ENCODE data around the gene RPP30. TPM values are rescaled to one million over a fixed set of nuclear protein-coding genes. Genes with fewer than 3 reads are reported as not detected.
"Not testable (repeated sequence)": the region's sequence is repeated elsewhere in the genome, so short reads cannot be mapped to it uniquely, and the experiment has no call there.

Gene RPP30
- total RNA-seq, 1 donor from 2014 or later, result 52.0 TPM

GRCh38 chr10:90866050-90866598 lies 5.7 kb upstream of the RPP30 start:
- intact Hi-C loops (cut with micrococcal nuclease), result no loop called here

- intact Hi-C loops (cut with micrococcal nuclease), result loop anchor here (1.0 to 10.0 kb wide), 18 partner anchors 9 to 1976 kb away; partner anchors contain the start of genes BTAF1, CPEB3, EXOC6 and FAS
Measured at GRCh38 chr10:90871279-90871765, 452 bp upstream of the RPP30 start.

GRCh38 chr10:90872648-90873020 lies 860 bp downstream of the RPP30 start:
- intact Hi-C loops (cut with micrococcal nuclease), result loop anchor here (5.0 to 10.0 kb wide), 8 partner anchors 290 to 1975 kb away; partner anchors contain the start of genes BTAF1, EXOC6, FAS and FGFBP3

- intact Hi-C loops (cut with micrococcal nuclease), result loop anchor here (10.0 kb wide), 1 partner anchor 1014 kb away; no protein-coding TSS in a partner anchor
Measured at GRCh38 chr10:90879062-90879461, 7.3 kb downstream of the RPP30 start.

GRCh38 chr10:90880059-90880719 lies 8.4 kb downstream of the RPP30 start:
- intact Hi-C loops (cut with micrococcal nuclease), result loop anchor here (1.0 to 2.0 kb wide), 6 partner anchors 9 to 755 kb away; partner anchors contain the start of genes PCGF5 and RPP30

GRCh38 chr10:90884431-90884830 lies 12.7 kb downstream of the RPP30 start:
- intact Hi-C loops (cut with micrococcal nuclease), result no loop called here

- intact Hi-C loops (cut with micrococcal nuclease), result no loop called here
Measured at GRCh38 chr10:90885176-90885575, 13.4 kb downstream of the RPP30 start.

- intact Hi-C loops (cut with micrococcal nuclease), result no loop called here
Measured at GRCh38 chr10:90887555-90887954, 15.8 kb downstream of the RPP30 start.

GRCh38 chr10:90888387-90888786 lies 16.6 kb downstream of the RPP30 start:
- intact Hi-C loops (cut with micrococcal nuclease), result no loop called here

GRCh38 chr10:90889636-90890035 lies 17.9 kb downstream of the RPP30 start:
- intact Hi-C loops (cut with micrococcal nuclease), result no loop called here

GRCh38 chr10:90890347-90890746 lies 18.6 kb downstream of the RPP30 start:
- intact Hi-C loops (cut with micrococcal nuclease), result no loop called here

GRCh38 chr10:90893190-90893589 lies 21.4 kb downstream of the RPP30 start:
- intact Hi-C loops (cut with micrococcal nuclease), result no loop called here

- intact Hi-C loops (cut with micrococcal nuclease), result not testable (repeated sequence)
Measured at GRCh38 chr10:90896916-90897315, 25.1 kb downstream of the RPP30 start.

GRCh38 chr10:90905925-90906324 lies 34.2 kb downstream of the RPP30 start:
- intact Hi-C loops (cut with micrococcal nuclease), result no loop called here

GRCh38 chr10:90906596-90906995 lies 34.8 kb downstream of the RPP30 start:
- intact Hi-C loops (cut with micrococcal nuclease), result no loop called here

GRCh38 chr10:90911133-90912051 lies 39.6 kb downstream of the RPP30 start:
- intact Hi-C loops (cut with micrococcal nuclease), result loop anchor here (1.0 to 2.0 kb wide), 8 partner anchors 31 to 1002 kb away; no protein-coding TSS in a partner anchor

GRCh38 chr10:90912174-90912573 lies 40.4 kb downstream of the RPP30 start:
- intact Hi-C loops (cut with micrococcal nuclease), result no loop called here

- intact Hi-C loops (cut with micrococcal nuclease), result no loop called here
Measured at GRCh38 chr10:90912854-90913479, 41.2 kb downstream of the RPP30 start.

GRCh38 chr10:90913774-90914420 lies 42.1 kb downstream of the RPP30 start:
- intact Hi-C loops (cut with micrococcal nuclease), result no loop called here

- intact Hi-C loops (cut with micrococcal nuclease), result no loop called here
Measured at GRCh38 chr10:90914992-90915765, 43.4 kb downstream of the RPP30 start.

All from T-helper 1 cell treated with Interleukin-12 subunit alpha and Interleukin-12 subunit beta and Interleukin-4 antibody, amounts not matched to agents 30 ng/mL and 1 ng/mL, for 36 hours (primary cell).